Stimulated activated CD8-positive, alpha-beta memory T cell treated with anti-CD3 and anti-CD28 coated beads, Interleukin-7, amount 100 ng/mL, for 1 hour (primary cell): ENCODE measurements around the gene VAMP1.

Source experiments
- DNase-seq, 2 donors: peaks; one replicate each; pipeline ENCODE4 v3.0.0-alpha.2; 2020; ENCODE audit warnings: low read depth in 2 of 2

The VAMP1 gene

GRCh38 chr12:6425590-6426531, 44.6 kb downstream of the VAMP1 start:
- no peak for DNase-seq

- no peak for DNase-seq
Observed at GRCh38 chr12:6424866-6425265, 45.6 kb downstream of the VAMP1 start.

GRCh38 chr12:6424008-6424347, 46.5 kb downstream of the VAMP1 start:
- no peak for DNase-seq

GRCh38 chr12:6423267-6424007, 47.0 kb downstream of the VAMP1 start:
- peak; percentile 32 to 39 for DNase-seq

- DNase-seq: no peak
Observed at GRCh38 chr12:6420364-6420763, 50.1 kb downstream of the VAMP1 start.

- no peak for DNase-seq
Observed at GRCh38 chr12:6418796-6419195, 51.7 kb downstream of the VAMP1 start.

- no peak for DNase-seq
Observed at GRCh38 chr12:6416596-6416995, 53.9 kb downstream of the VAMP1 start.
